Medulla oblongata (tissue), 1 donor: ENCODE results near the gene KCNAB3.

Source experiments
- DNase-seq: peaks from one replicate; pipeline ENCODE4 v3.0.0-alpha.2; 2015; ENCODE audit errors: extremely low spot score

The KCNAB3 gene

GRCh38 chr17:7880076-7880868, 49.4 kb downstream of the KCNAB3 start:
- DNase-seq: no peak

- no peak for DNase-seq
Measured at GRCh38 chr17:7878234-7878633, 51.4 kb downstream of the KCNAB3 start.

GRCh38 chr17:7875804-7876370, 53.8 kb downstream of the KCNAB3 start:
- no peak for DNase-seq

- no peak for DNase-seq
Measured at GRCh38 chr17:7873051-7873450, 56.6 kb downstream of the KCNAB3 start.
